Transverse colon (tissue), 3 donors: ENCODE results near the gene AASDH.
A peak's percentile ranks its signal among the peaks of the same experiment; 100 is the strongest.

Experiments
- CTCF ChIP-seq, 5 experiments: fragments of 200-600 bp in 3 of 5; fragments of 450-650 bp in 2 of 5; sonication (generic) in 3 of 5; IDR thresholded peaks; 1 replicate in 2 of 5; 2 replicates in 3 of 5; pipeline ENCODE4 v1.5.1; 2016 to 2017; ENCODE audit warnings: antibody characterized with exemption in 5 of 5, inconsistent platforms in 3 of 5, mild to moderate bottlenecking in 2 of 5, moderate library complexity in 1 of 5
- EP300 ChIP-seq: sonication (generic); formaldehyde crosslinking; IDR thresholded peaks from one replicate; pipeline ENCODE4 v1.6.1; 2017; ENCODE audit warnings: antibody characterized with exemption, low read depth
- POLR2A ChIP-seq: fragments of 450-650 bp; IDR thresholded peaks from one replicate; pipeline ENCODE4 v1.6.1; 2016; ENCODE audit warnings: antibody characterized with exemption, mild to moderate bottlenecking, moderate library complexity

DNA sequence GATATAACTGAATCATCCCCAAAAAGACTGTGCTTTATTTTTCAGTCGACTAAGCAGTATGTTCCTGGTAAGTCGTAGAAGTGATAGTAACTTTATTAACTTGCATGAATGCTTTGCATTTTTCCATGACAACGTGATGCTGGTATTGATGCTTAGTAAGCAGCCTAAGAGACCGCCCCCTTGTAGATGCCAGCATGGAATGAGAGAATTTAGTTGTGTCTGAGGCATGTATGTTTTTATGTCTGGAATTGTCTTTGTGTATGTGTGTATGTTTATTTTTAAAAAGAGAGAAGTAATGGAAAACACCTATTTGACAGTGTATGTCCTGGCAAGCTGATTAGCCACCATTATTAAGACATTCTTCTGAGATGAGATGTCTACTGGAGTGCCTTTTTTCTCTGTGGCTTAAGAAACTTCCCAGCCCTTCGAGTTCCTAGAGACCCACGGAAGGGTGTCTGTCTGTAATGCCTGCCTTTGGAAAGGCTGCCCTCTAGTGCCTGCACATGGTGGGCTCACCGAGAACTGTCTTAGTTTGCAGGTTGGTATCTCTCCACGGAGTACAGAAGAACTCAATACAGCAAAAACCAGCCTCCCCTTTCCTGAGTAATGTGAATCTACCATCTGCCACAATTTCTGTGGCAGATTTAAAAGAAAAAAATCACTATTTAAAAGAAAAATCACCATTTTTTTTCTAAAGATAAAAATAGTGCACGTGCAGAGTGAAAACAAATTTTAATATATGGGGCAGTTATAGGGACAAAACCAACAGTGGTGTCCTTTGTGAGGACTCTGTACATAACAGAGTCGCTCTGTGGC lies 85.9 kb downstream of the AASDH start:
- TF ChIP-seq CTCF (IDR thresholded peaks at IDR 0.05) (peak; percentile 73 to 91 (median 84)), POLR2A (no peak), EP300 (no peak)
